GM23338 (cell line): ENCODE results near the gene RCL1.

Experiments used
- EZH2 ChIP-seq: fragments of 200-600 bp; sonication (generic); IDR thresholded peaks from one replicate; pipeline ENCODE4 v1.8.0; 2017; ENCODE audit warnings: antibody characterized with exemption, mild to moderate bottlenecking, low read depth; ENCODE audit not compliant: unreplicated experiment
- EZH2phosphoT487 ChIP-seq: fragments of 200-600 bp; sonication (generic); IDR thresholded peaks from one replicate; pipeline ENCODE4 v1.8.1; 2018; ENCODE audit warnings: antibody characterized with exemption; ENCODE audit not compliant: unreplicated experiment
- JUNB ChIP-seq: IDR thresholded peaks from one replicate; pipeline ENCODE4 v1.6.1; 2016; ENCODE audit warnings: antibody characterized with exemption; ENCODE audit not compliant: unreplicated experiment
- POLR2AphosphoS5 ChIP-seq: IDR thresholded peaks from 2 replicates; pipeline ENCODE4 v1.6.1; 2016; ENCODE audit warnings: antibody characterized with exemption, low read depth
- TF ChIP-seq, protein P1 (sequence below), 2 experiments: fragments of 200-600 bp in 1 of 2; sonication (generic) in 1 of 2; conservative IDR thresholded peaks; 2 replicates each; pipeline versions ENCODE4 v1.5.1 to v1.6.1; 2016 to 2017; ENCODE audit warnings: antibody characterized with exemption in 2 of 2, low read depth in 2 of 2, mild to moderate bottlenecking in 2 of 2, moderate library complexity in 1 of 2

DNA sequence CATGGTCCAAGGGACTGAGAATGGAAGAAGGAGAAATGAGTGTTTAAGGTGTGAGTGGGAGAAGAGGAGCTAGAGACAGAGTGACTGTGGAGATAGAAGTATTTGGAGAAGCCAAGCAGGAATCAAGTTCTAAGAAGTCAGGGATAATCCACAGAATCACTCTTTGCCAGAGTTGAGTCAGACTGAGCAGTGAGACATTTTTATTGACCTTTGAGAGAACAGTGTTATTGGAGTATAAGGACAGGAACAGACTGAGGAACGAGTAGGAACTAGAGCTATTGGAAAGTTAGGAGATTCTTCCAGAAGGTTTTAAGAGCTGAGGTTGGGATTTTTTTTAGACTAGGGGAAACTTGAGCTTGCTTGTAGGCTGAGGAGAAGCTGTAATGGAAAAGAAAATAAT, 37.2 kb downstream of the RCL1 start:
- TF ChIP-seq, protein P1, sequence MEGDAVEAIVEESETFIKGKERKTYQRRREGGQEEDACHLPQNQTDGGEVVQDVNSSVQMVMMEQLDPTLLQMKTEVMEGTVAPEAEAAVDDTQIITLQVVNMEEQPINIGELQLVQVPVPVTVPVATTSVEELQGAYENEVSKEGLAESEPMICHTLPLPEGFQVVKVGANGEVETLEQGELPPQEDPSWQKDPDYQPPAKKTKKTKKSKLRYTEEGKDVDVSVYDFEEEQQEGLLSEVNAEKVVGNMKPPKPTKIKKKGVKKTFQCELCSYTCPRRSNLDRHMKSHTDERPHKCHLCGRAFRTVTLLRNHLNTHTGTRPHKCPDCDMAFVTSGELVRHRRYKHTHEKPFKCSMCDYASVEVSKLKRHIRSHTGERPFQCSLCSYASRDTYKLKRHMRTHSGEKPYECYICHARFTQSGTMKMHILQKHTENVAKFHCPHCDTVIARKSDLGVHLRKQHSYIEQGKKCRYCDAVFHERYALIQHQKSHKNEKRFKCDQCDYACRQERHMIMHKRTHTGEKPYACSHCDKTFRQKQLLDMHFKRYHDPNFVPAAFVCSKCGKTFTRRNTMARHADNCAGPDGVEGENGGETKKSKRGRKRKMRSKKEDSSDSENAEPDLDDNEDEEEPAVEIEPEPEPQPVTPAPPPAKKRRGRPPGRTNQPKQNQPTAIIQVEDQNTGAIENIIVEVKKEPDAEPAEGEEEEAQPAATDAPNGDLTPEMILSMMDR (conservative IDR thresholded peaks at IDR 0.05; ENCODE audit: low read depth in 2 of 2): no peak
- TF ChIP-seq EZH2 (no peak), EZH2phosphoT487 (no peak), POLR2AphosphoS5 (no peak), JUNB (no peak)
